VCaP (cell line): ENCODE data around the gene ATG16L2.
"Not testable (repeated sequence)": the region's sequence is repeated elsewhere in the genome, so short reads cannot be mapped to it uniquely, and the experiment has no call there.

Experiments used
- H3K27ac ChIP-seq: fragments of 450-650 bp; 2 replicates; pipeline ENCODE4 v1.5.1; 2017
- TF ChIP-seq, protein P1 (sequence below): fragments of 450-650 bp; conservative IDR thresholded peaks from 2 replicates; pipeline ENCODE4 v1.5.1; 2017; ENCODE audit warnings: mild to moderate bottlenecking, moderate library complexity

Gene ATG16L2

DNA sequence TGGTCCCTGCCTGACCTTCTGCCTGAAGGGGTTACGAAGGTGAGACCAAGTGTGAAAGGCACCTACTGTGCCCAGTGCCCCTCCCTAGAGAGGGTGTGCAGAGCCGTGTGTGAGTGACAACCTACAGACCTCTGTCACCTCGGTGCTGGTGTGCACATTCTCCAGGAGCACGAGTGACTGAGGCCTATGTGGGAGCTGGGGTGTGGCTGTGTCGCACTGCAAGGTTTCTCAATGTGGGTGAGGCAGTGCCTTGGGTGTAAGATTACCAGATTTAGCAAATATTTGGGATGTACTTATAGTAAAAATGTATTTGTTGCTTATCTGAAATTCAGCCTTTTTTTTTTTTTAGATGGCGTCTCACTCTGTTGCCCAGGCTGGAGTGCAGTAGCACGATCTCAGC is 26.0 kb upstream of the ATG16L2 start:
- TF ChIP-seq, protein P1, sequence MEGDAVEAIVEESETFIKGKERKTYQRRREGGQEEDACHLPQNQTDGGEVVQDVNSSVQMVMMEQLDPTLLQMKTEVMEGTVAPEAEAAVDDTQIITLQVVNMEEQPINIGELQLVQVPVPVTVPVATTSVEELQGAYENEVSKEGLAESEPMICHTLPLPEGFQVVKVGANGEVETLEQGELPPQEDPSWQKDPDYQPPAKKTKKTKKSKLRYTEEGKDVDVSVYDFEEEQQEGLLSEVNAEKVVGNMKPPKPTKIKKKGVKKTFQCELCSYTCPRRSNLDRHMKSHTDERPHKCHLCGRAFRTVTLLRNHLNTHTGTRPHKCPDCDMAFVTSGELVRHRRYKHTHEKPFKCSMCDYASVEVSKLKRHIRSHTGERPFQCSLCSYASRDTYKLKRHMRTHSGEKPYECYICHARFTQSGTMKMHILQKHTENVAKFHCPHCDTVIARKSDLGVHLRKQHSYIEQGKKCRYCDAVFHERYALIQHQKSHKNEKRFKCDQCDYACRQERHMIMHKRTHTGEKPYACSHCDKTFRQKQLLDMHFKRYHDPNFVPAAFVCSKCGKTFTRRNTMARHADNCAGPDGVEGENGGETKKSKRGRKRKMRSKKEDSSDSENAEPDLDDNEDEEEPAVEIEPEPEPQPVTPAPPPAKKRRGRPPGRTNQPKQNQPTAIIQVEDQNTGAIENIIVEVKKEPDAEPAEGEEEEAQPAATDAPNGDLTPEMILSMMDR, result no peak
- H3K27ac ChIP-seq, result no peak overlapping the region

DNA sequence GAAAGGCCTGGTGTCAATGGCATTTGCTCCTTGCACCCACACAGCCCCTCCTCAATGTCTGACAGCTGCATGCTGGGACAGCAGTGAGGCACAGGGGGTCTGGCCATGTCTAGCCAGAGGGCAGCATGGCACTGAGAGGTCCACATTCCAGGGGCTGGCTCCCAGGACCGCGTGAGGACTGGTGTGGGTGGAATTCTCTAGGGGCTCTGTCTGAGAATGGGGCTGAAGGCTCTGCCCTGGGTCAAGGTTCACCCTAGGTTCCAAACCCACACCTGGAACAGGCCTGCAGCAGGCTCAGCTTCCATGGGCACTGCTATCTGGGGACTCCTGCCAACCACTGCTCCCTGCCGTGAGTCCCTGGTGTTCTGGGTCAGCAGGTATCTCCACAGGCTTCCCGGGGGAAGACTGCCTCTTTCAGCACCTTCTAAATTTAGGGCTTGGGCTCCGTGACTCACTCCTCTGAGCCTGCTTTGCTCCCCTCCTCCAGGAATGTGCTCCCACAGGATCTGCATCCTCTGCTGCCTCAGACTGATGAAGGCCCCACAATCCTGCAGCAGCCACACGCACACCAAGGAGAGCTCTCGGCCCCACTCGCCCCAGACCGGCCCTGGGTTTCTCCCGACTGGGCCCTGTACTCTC is 24.6 kb upstream of the ATG16L2 start:
- TF ChIP-seq, protein P1, result no peak
- no peak overlapping the region for H3K27ac ChIP-seq

DNA sequence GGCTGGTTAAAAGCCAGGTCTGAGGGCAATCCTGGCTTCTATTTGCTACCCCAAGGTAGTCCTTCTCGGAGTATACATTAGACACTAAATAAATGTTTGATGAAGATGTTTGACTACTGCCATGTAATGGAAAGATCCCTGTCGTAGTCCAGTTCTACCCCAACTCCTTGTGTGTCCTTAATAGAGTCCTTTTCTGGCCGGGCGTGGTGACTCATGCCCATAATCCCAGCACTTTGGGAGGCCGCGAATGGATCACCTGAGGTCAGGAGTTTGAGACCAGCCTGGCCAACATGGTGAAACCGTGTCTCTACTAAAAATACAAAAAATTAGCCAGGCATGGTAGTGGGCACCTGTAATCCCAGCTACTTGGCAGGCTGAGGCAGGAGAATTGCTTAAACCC is 23.0 kb upstream of the ATG16L2 start:
- H3K27ac ChIP-seq, result not testable (repeated sequence)

DNA sequence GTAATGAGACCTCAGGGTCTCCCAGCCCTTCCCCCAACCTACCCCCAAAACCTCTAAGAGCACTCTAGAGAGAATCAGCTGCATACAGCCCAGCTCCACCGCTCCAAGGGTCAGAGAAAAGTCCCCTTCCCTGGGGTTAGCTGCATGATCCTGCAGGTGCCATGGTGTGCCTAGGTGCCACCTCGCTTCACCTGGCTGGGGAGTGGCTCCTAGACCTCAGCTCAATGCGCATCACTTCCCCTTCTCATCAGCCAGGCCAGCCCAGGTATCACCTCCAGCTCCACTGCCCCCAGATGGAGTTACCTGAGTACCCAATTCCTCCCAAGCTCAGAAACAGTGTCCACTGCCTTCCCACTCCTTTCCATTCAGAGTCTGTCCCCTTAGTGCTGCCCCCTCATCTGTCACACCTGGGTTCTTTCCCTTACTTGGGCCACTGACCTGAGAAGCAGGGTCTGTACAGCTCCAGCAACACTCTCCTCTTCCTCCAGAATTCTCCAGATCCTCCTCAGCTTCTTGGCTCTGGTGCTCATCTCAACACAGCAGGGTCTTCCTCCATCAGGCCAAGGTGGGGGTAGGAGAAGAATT is 21.7 kb upstream of the ATG16L2 start:
- TF ChIP-seq, protein P1, result no peak
- H3K27ac ChIP-seq, result no peak overlapping the region

DNA sequence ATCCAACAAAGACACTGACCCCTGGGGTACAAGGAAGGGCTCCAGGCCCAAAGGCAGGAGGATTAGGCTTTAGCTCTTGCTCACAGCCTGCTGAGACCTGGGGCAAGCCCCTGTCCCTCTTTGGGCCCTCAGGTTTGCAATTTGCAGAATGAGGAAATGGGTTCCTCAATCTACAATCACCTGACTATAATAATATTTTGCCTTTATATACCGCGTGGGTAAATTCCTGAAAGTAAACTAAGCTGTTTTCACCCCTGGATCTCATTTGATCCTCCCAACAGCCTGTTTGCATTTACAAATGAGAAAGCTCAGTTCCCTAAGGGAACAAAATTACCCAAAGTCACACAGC is 21.2 kb upstream of the ATG16L2 start:
- TF ChIP-seq, protein P1, result no peak
- H3K27ac ChIP-seq, result peak overlapping the region; percentile 89

DNA sequence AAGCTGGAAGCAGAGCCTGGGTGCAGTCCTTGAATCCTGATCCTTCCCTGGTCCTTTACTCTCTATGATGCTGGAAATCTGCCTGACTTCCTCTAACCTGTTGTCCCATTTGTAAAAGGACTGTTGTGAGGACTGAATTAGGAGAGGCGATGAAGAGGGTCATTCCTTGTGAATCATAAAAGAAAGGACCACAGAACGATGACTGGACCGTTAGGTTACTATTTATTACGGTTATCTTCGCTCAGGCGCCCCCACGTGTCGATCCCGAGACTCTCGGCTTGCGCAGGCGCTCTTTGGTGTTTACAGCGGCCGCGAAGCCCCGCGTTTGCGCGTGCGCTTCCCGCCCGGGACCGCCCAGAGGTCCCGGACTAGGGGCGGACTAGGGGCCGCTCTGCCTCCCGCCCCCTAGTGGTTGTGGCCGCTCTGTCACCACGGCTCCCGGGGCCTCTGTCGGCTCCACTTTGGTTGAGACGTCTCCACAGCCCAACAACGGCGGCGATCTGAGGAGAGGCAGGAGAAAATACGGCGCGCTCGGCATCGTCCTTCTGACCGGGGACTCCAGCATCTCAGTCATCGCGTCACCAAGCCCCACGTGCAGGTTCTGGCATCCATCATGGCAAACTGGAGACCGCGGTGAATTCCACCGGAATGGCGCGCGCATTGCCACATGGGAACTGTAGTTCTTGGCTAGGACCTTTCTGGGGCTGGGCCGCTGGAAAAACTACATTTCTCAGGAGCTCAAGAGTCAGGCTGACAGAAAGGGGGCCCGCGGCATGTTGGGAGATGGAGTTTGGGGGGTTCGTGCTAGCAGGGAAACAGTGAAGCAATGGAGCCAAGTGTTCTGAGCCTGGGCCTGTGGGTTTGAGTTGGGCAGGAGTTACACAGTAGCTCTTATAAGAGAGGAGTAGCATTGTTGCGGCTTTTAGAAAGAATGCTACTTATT is 20.5 kb upstream of the ATG16L2 start, which contains the start of gene STARD10:
Gene STARD10, minus strand, starts transcription at position 623 of the 943 bp plus-strand sequence. CDS start 12,866 bp downstream, outside the sequence.
- H3K27ac ChIP-seq, result peak within 1 kb of the TSS; percentile 89
- TF ChIP-seq, protein P1, result peak; percentile 99

DNA sequence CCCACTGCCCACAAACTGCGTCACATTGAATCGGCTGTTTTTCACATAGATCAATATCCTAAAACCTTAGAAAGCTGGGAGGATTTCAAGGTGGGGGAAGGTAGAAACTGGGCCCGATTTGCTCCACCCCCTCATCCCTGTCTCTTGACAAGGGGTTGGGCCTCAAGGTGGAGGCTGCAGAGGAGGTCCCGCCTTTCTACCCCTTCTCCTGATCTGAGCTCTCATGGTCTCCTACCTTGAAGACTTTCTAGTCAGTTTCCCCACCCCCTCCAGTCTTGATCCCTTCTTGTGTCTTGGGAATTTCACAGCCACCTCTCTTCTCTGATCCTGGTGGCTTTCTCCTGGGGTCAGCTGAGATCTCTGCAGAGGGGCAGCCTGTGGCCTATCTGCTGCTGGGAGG is 15.8 kb upstream of the ATG16L2 start:
- H3K27ac ChIP-seq, result no peak overlapping the region
- TF ChIP-seq, protein P1, result no peak
